GM13977 (cell line): ENCODE data around the gene SLC6A17.

Experiments used
- DNase-seq: peaks from one replicate; pipeline ENCODE4 v3.0.0; 2012; ENCODE audit warnings: low spot score
- CTCF ChIP-seq: IDR thresholded peaks from 2 replicates; pipeline ENCODE4 v1.5.1; 2012; ENCODE audit warnings: mild to moderate bottlenecking, control low read depth; ENCODE audit not compliant: insufficient read depth; ENCODE audit errors: extremely low read depth, missing control alignments
- in situ Hi-C: fragments of 300-500 bp; cut with MboI; formaldehyde crosslinking; loops from one replicate; pipeline ENCODE4 v1.12.0; 2022; ENCODE audit warnings: low sequenced_read_pairs, low pct_unique_long_range_greater_than_20kb, mixed read lengths, inconsistent platforms; ENCODE audit not compliant: unreplicated experiment

SLC6A17 gene

DNA sequence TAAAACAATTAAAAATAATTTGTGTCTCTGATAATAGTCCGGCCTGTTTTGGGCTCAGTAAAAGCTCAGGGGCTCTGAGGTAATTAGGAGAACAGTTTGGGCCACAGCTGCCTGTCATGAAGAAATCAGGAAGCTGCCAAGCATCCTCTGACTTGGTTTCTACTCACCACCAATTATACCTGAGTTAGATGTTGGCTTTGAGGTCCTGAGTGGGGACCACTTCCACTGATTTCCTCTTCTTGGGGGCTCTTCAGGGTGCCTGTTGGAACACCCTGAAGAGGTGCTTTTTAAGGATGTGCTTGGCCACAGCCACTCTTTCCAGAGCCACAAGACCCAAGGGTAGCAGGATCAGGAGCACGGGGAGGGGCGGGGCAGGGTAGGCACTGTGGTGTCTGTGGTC, 10.9 kb downstream of the SLC6A17 start:
- in situ Hi-C loops = no loop called here
- no peak for DNase-seq
- TF ChIP-seq CTCF = no peak

- no peak for DNase-seq
- in situ Hi-C loops = no loop called here
- no peak for TF ChIP-seq CTCF
Measured at GRCh38 chr1:110161849-110162248, 11.6 kb downstream of the SLC6A17 start.

DNA sequence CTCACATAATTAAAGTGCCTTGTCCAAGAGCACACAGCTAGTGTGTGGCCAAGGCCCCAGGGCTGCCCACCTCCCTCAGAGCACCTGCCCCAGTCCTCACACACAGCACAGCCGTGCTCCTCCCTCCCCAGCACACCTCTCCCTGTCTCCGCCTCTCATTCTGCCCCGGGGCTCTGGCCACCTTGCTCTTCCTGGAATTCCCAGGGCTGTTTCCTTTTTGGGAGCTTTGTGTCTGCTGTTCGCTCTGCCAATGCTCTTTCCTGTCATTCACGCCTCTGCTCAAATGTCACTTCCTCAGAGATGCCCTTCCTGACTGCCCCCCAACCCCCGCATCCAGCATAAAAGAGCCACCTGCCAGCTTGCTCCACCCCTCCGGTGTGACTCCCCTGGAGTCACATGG, 13.3 kb downstream of the SLC6A17 start:
- in situ Hi-C loops = no loop called here
- TF ChIP-seq CTCF = no peak
- DNase-seq = no peak

DNA sequence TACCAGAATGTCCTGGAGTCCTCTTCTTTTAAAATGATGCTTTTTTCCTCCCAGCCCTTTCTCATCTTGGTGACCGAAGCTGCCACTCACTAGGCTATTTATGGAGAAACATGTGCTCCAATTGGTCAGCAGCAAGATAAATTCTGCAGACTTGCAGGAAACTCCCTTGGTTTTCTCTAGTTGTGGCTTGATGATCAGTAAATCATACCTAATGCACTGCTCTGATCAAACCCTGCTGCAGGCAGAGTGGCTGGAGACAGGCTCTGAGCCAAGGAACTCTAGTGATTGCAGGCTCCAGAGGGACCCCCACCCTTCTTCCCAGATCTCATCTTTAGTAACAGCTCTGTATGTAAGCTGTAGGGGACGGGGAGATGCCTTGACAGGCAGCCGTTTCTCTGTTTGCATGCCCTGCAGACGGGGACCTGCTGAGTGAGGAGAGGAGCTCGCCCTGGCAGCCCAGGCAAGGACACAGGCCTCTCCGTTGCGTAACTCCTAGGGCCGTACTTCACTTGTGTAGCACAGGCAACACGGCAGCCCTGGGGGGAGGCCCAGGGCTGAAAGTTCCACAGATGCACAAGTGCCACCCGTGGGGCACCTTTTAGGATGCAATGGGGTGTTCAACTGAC, 14.5 kb downstream of the SLC6A17 start:
- no peak for DNase-seq
- no peak for TF ChIP-seq CTCF
- in situ Hi-C loops = no loop called here

- no peak for TF ChIP-seq CTCF
- in situ Hi-C loops = no loop called here
- DNase-seq = no peak
Measured at GRCh38 chr1:110165761-110166231, 15.5 kb downstream of the SLC6A17 start.

- no peak for TF ChIP-seq CTCF
- in situ Hi-C loops = no loop called here
- DNase-seq = no peak
Measured at GRCh38 chr1:110166861-110167260, 16.6 kb downstream of the SLC6A17 start.
